CD4-positive, alpha-beta memory T cell (primary cell): ENCODE data around the gene SLC52A1. TPM values are rescaled to one million over a fixed set of nuclear protein-coding genes. Genes with fewer than 3 reads are reported as not detected.

ENCODE experiments used
- CTCF ChIA-PET: fragments of 350-600 bp; sonication (Branson Sonifier 250); formaldehyde crosslinking; loops from one replicate; lab custom pipeline; 2021; ENCODE audit warnings: inconsistent platforms; ENCODE audit not compliant: partially characterized antibody; lab: Charles Lee
- POLR2A ChIA-PET: fragments of 350-600 bp; sonication (Branson Sonifier 250); formaldehyde crosslinking; loops from one replicate; lab custom pipeline; 2021; ENCODE audit not compliant: partially characterized antibody; lab: Charles Lee
- DNase-seq, 5 donors: peaks; one replicate each; pipeline versions ENCODE4 v3.0.0 to v3.0.0-alpha.2; 2020 to 2022; ENCODE audit warnings: mixed read lengths in 1 of 5
- H3K27ac ChIP-seq: one replicate; pipeline ENCODE4 v1.7.0; 2013; ENCODE audit warnings: low read depth, low read length
- H3K27me3 ChIP-seq: 2 replicates; pipeline ENCODE4 v1.7.0; 2013; ENCODE audit warnings: mild to moderate bottlenecking, low read length, moderate library complexity; ENCODE audit not compliant: insufficient read depth
- H3K36me3 ChIP-seq: 2 replicates; pipeline ENCODE4 v1.7.0; 2013; ENCODE audit warnings: mild to moderate bottlenecking, low read length, moderate library complexity; ENCODE audit not compliant: insufficient read depth
- H3K4me1 ChIP-seq: 2 replicates; pipeline ENCODE4 v1.7.0; 2013; ENCODE audit warnings: mild to moderate bottlenecking, low read length, moderate library complexity; ENCODE audit not compliant: insufficient read depth
- H3K4me3 ChIP-seq, 2 donors: one replicate each; pipeline ENCODE4 v1.7.0; 2013; ENCODE audit warnings: low read length in 2 of 2, mild to moderate bottlenecking in 1 of 2
- H3K9me3 ChIP-seq, 2 donors: one replicate each; pipeline ENCODE4 v1.7.0; 2013; ENCODE audit warnings: low read length in 2 of 2, control low read depth in 1 of 2; ENCODE audit not compliant: control insufficient read depth in 1 of 2
- H3K27ac Mint-ChIP-seq, 7 donors: one replicate each; pipeline ENCODE4 v1.8.0; 2020 to 2021; ENCODE audit warnings: mixed read lengths in 7 of 7, mild to moderate bottlenecking in 6 of 7, inconsistent platforms in 3 of 7, moderate library complexity in 3 of 7
- H3K27me3 Mint-ChIP-seq, 2 donors: one replicate each; pipeline ENCODE4 v1.8.0; 2020 to 2021; ENCODE audit warnings: mixed read lengths in 2 of 2
- H3K36me3 Mint-ChIP-seq, 2 donors: one replicate each; pipeline ENCODE4 v1.8.0; 2020 to 2021; ENCODE audit warnings: mixed read lengths in 2 of 2, inconsistent platforms in 1 of 2, mild to moderate bottlenecking in 1 of 2
- H3K4me1 Mint-ChIP-seq, 4 donors: one replicate each; pipeline ENCODE4 v1.8.0; 2020 to 2021; ENCODE audit warnings: mixed read lengths in 4 of 4, mild to moderate bottlenecking in 1 of 4
- H3K4me3 Mint-ChIP-seq, 8 donors: one replicate each; pipeline ENCODE4 v1.8.0; 2020 to 2021; ENCODE audit warnings: mixed read lengths in 8 of 8, mild to moderate bottlenecking in 7 of 8, moderate library complexity in 6 of 8, inconsistent platforms in 3 of 8
- H3K9me3 Mint-ChIP-seq, 8 donors: one replicate each; pipeline ENCODE4 v1.8.0; 2020 to 2021; ENCODE audit warnings: mixed read lengths in 8 of 8, mild to moderate bottlenecking in 5 of 8, inconsistent platforms in 3 of 8, moderate library complexity in 1 of 8
- intact Hi-C: fragments of 100-400 bp; cut with micrococcal nuclease; formaldehyde crosslinking; loops from one replicate; pipeline ENCODE4 v1.15.1; 2023
- polyA plus RNA-seq, 2 donors: library from polyadenylated mRNA; unstranded; fragments of 300-500 nt; fragmentation: Illumina TruSeq; gene quantifications; one replicate each; pipeline ENCODE4 v1.2.3, GENCODE V29; 2021
- total RNA-seq, 2 experiments: library from RNA; stranded (reverse); gene quantifications; one replicate each; pipeline ENCODE4 v1.2.3, GENCODE V29; 2021

Gene SLC52A1
- total and polyA plus RNA-seq, 4 experiments from 2014 or later = 0.20 to 0.58 (median 0.41) TPM

- Mint-ChIP-seq H3K4me1 (peaks cover 29 to 64% (median 37%) of the 10 kb centered on the region in 4 donors), H3K27ac (peak within 1 kb of the TSS; percentile 94 to 98 (median 96)), H3K27me3 (no peaks in the 10 kb centered on the region), H3K9me3 (no peaks in the 10 kb centered on the region), H3K4me3 (peak within 1 kb of the TSS; percentile 92 to 95 (median 93)), H3K36me3 (peaks cover 13 to 29% of the 10 kb centered on the region in 2 donors)
- peaks cover 29% of the 10 kb centered on the region for H3K4me1 ChIP-seq
- no peaks in the 10 kb centered on the region for H3K27me3 ChIP-seq
- ChIA-PET POLR2A (interaction anchor here (0.7 to 7.0 kb wide), 21 partner anchors 8 to 284 kb away, joined by 3 to 79 read pairs (median 6); partner anchors contain the start of genes C17orf107, CHRNE, INCA1 and KIF1C), CTCF (interaction anchor here (0.7 to 5.2 kb wide), 19 partner anchors 8 to 422 kb away, joined by 3 to 41 read pairs (median 5); partner anchors contain the start of genes INCA1, KIF1C, RNF167 and SLC25A11)
- intact Hi-C loops = loop anchor here (1.0 to 2.0 kb wide), 4 partner anchors 10 to 78 kb away; partner anchors contain the start of genes INCA1, KIF1C, RNF167 and SLC25A11
- H3K36me3 ChIP-seq = peaks cover 8% of the 10 kb centered on the region
- peak; percentile 78 to 90 (median 81) for DNase-seq
- H3K4me3 ChIP-seq = peak within 1 kb of the TSS; percentile 74 to 95
- H3K9me3 ChIP-seq = no peaks in the 10 kb centered on the region
- H3K27ac ChIP-seq = peak within 1 kb of the TSS; percentile 85
Measured at GRCh38 chr17:4986951-4987766, 48.1 kb downstream of the SLC52A1 start, which contains the start of gene CAMTA2. CAMTA2 (minus strand) TSS chr17:4987675; CDS start chr17:4986222, 1,453 bp downstream.

GRCh38 chr17:4986403-4986802, 48.8 kb downstream of the SLC52A1 start:
- peaks cover 13 to 35% of the 10 kb centered on the region in 2 donors for H3K36me3 Mint-ChIP-seq
- DNase-seq = no peak
- H3K36me3 ChIP-seq = peaks cover 15% of the 10 kb centered on the region
- POLR2A ChIA-PET = interaction anchor here (0.5 to 7.0 kb wide), 18 partner anchors 9 to 283 kb away, joined by 3 to 79 read pairs (median 6); partner anchors contain the start of genes C17orf107, CHRNE, INCA1 and KIF1C
- H3K4me3 Mint-ChIP-seq = peak overlapping the region; percentile 86 to 95 (median 93)
- CTCF ChIA-PET = interaction anchor here (0.7 to 5.2 kb wide), 12 partner anchors 11 to 421 kb away, joined by 3 to 41 read pairs (median 8); partner anchors contain the start of genes INCA1, KIF1C, RNF167 and SLC25A11
- H3K9me3 ChIP-seq = no peaks in the 10 kb centered on the region
- no peaks in the 10 kb centered on the region for H3K27me3 ChIP-seq
- intact Hi-C loops = loop anchor here (2.0 kb wide), 1 partner anchor 46 kb away; the partner anchor contains the start of genes RNF167 and SLC25A11
- H3K27ac Mint-ChIP-seq = peak overlapping the region; percentile 84 to 96 (median 94)
- H3K9me3 Mint-ChIP-seq = no peaks in the 10 kb centered on the region
- H3K27ac ChIP-seq = peak overlapping the region; percentile 85
- H3K4me3 ChIP-seq = peak overlapping the region; percentile 74 to 95
- H3K4me1 Mint-ChIP-seq = peaks cover 28 to 65% (median 39%) of the 10 kb centered on the region in 4 donors
- no peaks in the 10 kb centered on the region for H3K27me3 Mint-ChIP-seq
- peaks cover 29% of the 10 kb centered on the region for H3K4me1 ChIP-seq

Other genes with a start within 250 kb of the SLC52A1 start
- gene VMO1, start 249.1 kb downstream of the SLC52A1 start, total RNA-seq = under 1 TPM in 1 of 2 experiments, not detected in 1; 0.50 TPM
- gene VMO1, start 249.1 kb downstream of the SLC52A1 start, polyA plus RNA-seq = not detected
- gene GLTPD2, start 246.5 kb downstream of the SLC52A1 start, total RNA-seq = not detected
- not detected for gene GLTPD2, start 246.5 kb downstream of the SLC52A1 start, polyA plus RNA-seq
- 10 to 100 TPM; 44.4 to 46.4 TPM for gene PSMB6, start 239.3 kb downstream of the SLC52A1 start, total RNA-seq
- 100 to 1,000 TPM; 235 to 462 TPM for gene PSMB6, start 239.3 kb downstream of the SLC52A1 start, polyA plus RNA-seq
- gene PLD2, start 228.3 kb downstream of the SLC52A1 start, total RNA-seq = 10 to 100 TPM; 30.8 to 37.5 TPM
- 1 to 10 TPM; 1.9 to 5.0 TPM for gene PLD2, start 228.3 kb downstream of the SLC52A1 start, polyA plus RNA-seq
- gene MINK1, start 202.1 kb downstream of the SLC52A1 start, total RNA-seq = 100 to 1,000 TPM; 134 to 139 TPM
- gene MINK1, start 202.1 kb downstream of the SLC52A1 start, polyA plus RNA-seq = 10 to 100 TPM in 1 of 2 donors, 1 to 10 TPM in 1; 4.3 to 43.6 TPM
- 1 to 10 TPM; 4.3 to 5.0 TPM for gene C17orf107, start 135.9 kb downstream of the SLC52A1 start, total RNA-seq
- under 1 TPM; 0.50 to 0.68 TPM for gene C17orf107, start 135.9 kb downstream of the SLC52A1 start, polyA plus RNA-seq
- gene CHRNE, start 132.3 kb downstream of the SLC52A1 start, total RNA-seq = 1 to 10 TPM in 1 of 2 experiments, under 1 TPM in 1; 0.64 to 1.3 TPM
- under 1 TPM; 0.08 to 0.21 TPM for gene CHRNE, start 132.3 kb downstream of the SLC52A1 start, polyA plus RNA-seq
- gene GP1BA, start 103.1 kb downstream of the SLC52A1 start, total RNA-seq = not detected
- not detected for gene GP1BA, start 103.1 kb downstream of the SLC52A1 start, polyA plus RNA-seq
- 10 to 100 TPM; 43.5 to 49.5 TPM for gene SLC25A11, start 95.4 kb downstream of the SLC52A1 start, total RNA-seq
- 100 to 1,000 TPM in 1 of 2 donors, 10 to 100 TPM in 1; 55.1 to 101 TPM for gene SLC25A11, start 95.4 kb downstream of the SLC52A1 start, polyA plus RNA-seq
- gene RNF167, start 95.2 kb downstream of the SLC52A1 start, total RNA-seq = 100 to 1,000 TPM; 154 to 172 TPM
- 10 to 100 TPM; 52.4 to 61.5 TPM for gene RNF167, start 95.2 kb downstream of the SLC52A1 start, polyA plus RNA-seq
- 100 to 1,000 TPM; 560 to 585 TPM for gene PFN1, start 86.9 kb downstream of the SLC52A1 start, total RNA-seq
- 1,000 to 10,000 TPM; 2,226 to 2,605 TPM for gene PFN1, start 86.9 kb downstream of the SLC52A1 start, polyA plus RNA-seq
- gene ENO3, start 84.3 kb downstream of the SLC52A1 start, total RNA-seq = 10 to 100 TPM; 16.2 to 21.8 TPM
- gene ENO3, start 84.3 kb downstream of the SLC52A1 start, polyA plus RNA-seq = 1 to 10 TPM; 1.5 to 2.4 TPM
- 10 to 100 TPM; 36.7 to 38.4 TPM for gene SPAG7, start 67.6 kb downstream of the SLC52A1 start, total RNA-seq
- 100 to 1,000 TPM in 1 of 2 donors, 10 to 100 TPM in 1; 94.1 to 133 TPM for gene SPAG7, start 67.6 kb downstream of the SLC52A1 start, polyA plus RNA-seq
- 10 to 100 TPM; 63.0 to 84.8 TPM for gene CAMTA2, start 47.8 kb downstream of the SLC52A1 start, total RNA-seq
- gene CAMTA2, start 47.8 kb downstream of the SLC52A1 start, polyA plus RNA-seq = 10 to 100 TPM in 1 of 2 donors, 1 to 10 TPM in 1; 4.6 to 25.4 TPM
- under 1 TPM; 0.36 to 0.67 TPM for gene INCA1, start 37.9 kb downstream of the SLC52A1 start, total RNA-seq
- gene INCA1, start 37.9 kb downstream of the SLC52A1 start, polyA plus RNA-seq = under 1 TPM; 0.26 to 0.71 TPM
- 10 to 100 TPM; 29.8 to 36.9 TPM for gene KIF1C, start 37.5 kb downstream of the SLC52A1 start, total RNA-seq
- 10 to 100 TPM in 1 of 2 donors, 1 to 10 TPM in 1; 1.8 to 10.8 TPM for gene KIF1C, start 37.5 kb downstream of the SLC52A1 start, polyA plus RNA-seq
- gene ZFP3, start 43.0 kb upstream of the SLC52A1 start, total RNA-seq = 10 to 100 TPM; 12.0 to 13.0 TPM
- 1 to 10 TPM in 1 of 2 donors, under 1 TPM in 1; 0.52 to 1.3 TPM for gene ZFP3, start 43.0 kb upstream of the SLC52A1 start, polyA plus RNA-seq
- gene ZNF232, start 76.5 kb upstream of the SLC52A1 start, total RNA-seq = 10 to 100 TPM; 18.7 to 19.7 TPM
- gene ZNF232, start 76.5 kb upstream of the SLC52A1 start, polyA plus RNA-seq = 1 to 10 TPM; 2.8 to 9.8 TPM
- gene USP6, start 80.6 kb upstream of the SLC52A1 start, total RNA-seq = under 1 TPM in 1 of 2 experiments, not detected in 1; 0.14 TPM
- under 1 TPM; 0.02 TPM for gene USP6, start 80.6 kb upstream of the SLC52A1 start, polyA plus RNA-seq
- gene ZNF594, start 156.4 kb upstream of the SLC52A1 start, total RNA-seq = 10 to 100 TPM; 28.9 to 30.7 TPM
- 1 to 10 TPM in 1 of 2 donors, under 1 TPM in 1; 0.57 to 2.6 TPM for gene ZNF594, start 156.4 kb upstream of the SLC52A1 start, polyA plus RNA-seq
- under 1 TPM; 0.19 to 0.32 TPM for gene SCIMP, start 199.4 kb upstream of the SLC52A1 start, total RNA-seq
- 1 to 10 TPM in 1 of 2 donors, under 1 TPM in 1; 0.08 to 1.5 TPM for gene SCIMP, start 199.4 kb upstream of the SLC52A1 start, polyA plus RNA-seq
- 10 to 100 TPM; 53.9 to 54.2 TPM for gene RABEP1, start 246.9 kb upstream of the SLC52A1 start, total RNA-seq
- gene RABEP1, start 246.9 kb upstream of the SLC52A1 start, polyA plus RNA-seq = 10 to 100 TPM; 13.9 to 33.1 TPM